ENCODE data around the gene EPG5.

- TF ChIP-seq CTCF (IDR thresholded peaks at IDR 0.05; ENCODE audit: poor library complexity) (no peak), EZH2 (IDR thresholded peaks at IDR 0.05; ENCODE audit: borderline replicate concordance) (no peak)
Measured at GRCh38 chr18:46001074-46001473, 33.9 kb upstream of the EPG5 start.
